HG03066 (cell line): Measurements from ENCODE around the gene LCN15.
"Not testable (repeated sequence)": the region's sequence is repeated elsewhere in the genome, so short reads cannot be mapped to it uniquely, and the experiment has no call there.

Experiments used
- ATAC-seq: cut with Tn5 transposase; IDR thresholded peaks from one replicate; pipeline ENCODE4 v1.9.1; 2021; ENCODE audit warnings: low read depth; ENCODE audit not compliant: unreplicated experiment

The LCN15 gene

DNA sequence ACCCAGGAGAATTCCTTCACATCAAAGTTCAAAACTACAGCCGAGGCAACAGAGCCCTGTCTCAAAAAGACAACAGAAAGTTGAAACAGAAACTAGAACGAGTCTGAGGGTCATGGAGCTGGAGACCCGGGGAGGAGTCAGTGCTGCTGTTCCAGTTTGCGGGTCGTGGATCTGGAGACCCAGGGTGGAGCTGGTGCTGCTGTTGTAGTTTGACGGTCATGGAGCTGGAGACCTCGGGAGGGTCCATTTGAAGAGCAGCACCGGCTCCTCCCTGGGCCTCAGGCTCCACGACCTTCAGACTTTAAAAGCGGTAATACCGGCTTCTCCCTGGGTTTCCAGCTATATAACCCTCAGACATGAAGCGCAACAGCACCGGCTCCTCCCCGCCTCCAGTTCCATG lies 13.0 kb upstream of the LCN15 start:
- ATAC-seq: no peak

DNA sequence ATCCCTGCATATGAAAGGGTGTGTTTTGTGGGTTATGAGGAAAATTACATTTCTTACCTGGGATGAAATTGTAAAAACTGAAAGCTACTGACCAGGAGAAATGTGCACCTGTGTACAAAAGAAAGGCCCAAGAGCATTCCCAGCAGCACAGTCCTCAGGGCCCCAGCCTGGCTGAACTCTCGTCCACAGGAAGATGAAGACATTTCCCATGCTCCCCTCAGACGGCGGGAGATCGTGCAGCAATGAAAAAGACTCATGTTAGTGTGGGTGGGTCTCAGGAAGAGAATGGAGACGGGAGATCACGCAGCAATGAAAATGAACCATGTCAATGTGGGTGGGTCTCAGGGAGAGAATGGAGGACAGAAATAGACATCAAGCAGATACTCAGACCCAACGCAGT lies 12.6 kb upstream of the LCN15 start:
- ATAC-seq: no peak

- ATAC-seq: no peak
Observed at GRCh38 chr9:136775191-136775590, 10.9 kb upstream of the LCN15 start.

DNA sequence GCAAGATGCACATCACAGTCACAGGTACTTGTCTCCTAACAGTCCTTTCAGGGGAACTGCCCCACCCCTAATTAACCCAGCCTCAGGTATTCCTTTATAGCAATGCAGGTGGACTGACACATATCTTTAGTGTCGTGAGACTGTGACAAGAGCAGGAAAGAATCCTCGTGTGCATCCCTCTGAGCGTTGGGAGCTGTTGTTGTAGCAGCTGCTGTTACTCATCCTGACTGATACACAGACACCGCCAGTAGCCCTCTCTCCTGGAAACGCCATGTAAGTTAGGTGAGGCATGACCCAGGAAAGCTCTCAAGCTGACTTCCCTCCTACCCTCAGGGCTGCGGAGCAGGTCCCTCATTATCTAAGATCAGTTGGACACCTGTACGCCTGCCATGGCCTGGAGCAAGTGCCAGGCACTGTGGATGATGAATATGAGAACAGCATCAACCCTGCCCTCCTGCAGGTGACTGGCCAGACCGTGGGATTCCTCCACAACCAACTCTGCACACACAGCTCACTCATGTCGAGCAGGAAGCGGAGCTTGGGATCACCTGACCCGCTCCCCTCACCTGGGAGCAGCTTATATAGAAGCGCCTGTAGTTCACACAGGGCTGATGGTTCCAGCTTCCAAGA lies 10.2 kb upstream of the LCN15 start:
- no peak for ATAC-seq

DNA sequence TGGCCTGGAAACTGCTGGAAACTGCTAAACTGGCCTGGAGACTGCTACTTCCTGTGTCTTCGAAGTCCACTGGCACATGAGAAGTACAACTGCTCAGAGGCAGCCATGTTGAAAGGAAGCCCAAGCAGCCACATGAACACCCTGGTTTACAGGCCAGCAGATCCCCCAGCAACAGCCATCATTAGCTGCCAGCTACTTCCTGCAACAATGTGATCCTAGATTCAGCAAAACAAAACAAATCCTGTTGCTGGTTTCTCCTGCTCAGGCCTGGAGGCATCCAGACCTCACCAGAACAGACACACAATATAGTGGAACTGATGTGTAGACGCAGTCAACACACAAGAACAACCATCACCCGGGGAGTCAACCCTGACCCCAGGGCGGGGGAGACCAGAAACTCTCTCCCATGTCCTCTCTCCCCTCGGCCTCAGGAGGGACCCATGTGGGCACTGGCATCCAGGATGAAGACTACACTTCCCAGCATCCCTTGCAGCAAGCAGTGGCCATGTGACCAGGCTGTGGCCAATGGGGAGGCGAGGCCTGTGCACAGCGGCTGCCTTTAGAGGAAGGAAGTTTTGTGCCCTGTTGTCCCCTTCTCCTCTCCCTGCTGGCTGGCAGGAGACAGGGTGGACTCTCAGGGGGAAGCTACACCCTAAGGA lies 9.2 kb upstream of the LCN15 start:
- no peak for ATAC-seq

DNA sequence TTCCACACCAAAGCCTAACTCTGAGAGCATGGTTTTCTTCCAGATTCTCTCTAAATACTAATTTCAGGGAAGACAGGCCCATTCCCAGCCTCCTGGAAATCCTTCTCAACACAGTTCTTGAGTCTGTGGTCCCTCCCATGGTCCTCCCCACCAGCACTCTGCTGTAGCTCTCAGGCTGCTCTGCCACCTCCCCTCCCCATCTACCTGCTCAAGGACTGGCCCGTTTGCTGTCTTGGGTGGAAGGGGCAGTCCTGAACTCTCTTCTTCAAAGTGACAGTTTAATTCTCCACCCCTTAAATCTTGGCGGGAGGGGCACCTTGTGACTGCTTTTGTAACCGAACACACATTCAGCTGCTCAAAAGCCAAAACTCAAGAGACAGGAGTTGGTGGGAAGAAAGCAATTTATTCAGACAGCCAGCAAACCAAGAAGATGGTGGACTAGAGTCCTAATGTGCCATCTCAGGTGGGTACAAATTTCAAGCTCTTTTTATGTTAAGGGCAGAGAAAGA lies 7.6 kb upstream of the LCN15 start:
- ATAC-seq: no peak

GRCh38 chr9:136769710-136770191 lies 5.4 kb upstream of the LCN15 start:
- no peak for ATAC-seq

- not testable (repeated sequence) for ATAC-seq
Observed at GRCh38 chr9:136766410-136767120, 2.2 kb upstream of the LCN15 start.

- not testable (repeated sequence) for ATAC-seq
Observed at GRCh38 chr9:136765745-136766409, 1.6 kb upstream of the LCN15 start.

GRCh38 chr9:136765041-136765440 lies 723 bp upstream of the LCN15 start:
- no peak for ATAC-seq

- ATAC-seq: no peak
Observed at GRCh38 chr9:136763649-136764035, 676 bp downstream of the LCN15 start.

GRCh38 chr9:136762915-136763648 lies 1.2 kb downstream of the LCN15 start:
- no peak for ATAC-seq

DNA sequence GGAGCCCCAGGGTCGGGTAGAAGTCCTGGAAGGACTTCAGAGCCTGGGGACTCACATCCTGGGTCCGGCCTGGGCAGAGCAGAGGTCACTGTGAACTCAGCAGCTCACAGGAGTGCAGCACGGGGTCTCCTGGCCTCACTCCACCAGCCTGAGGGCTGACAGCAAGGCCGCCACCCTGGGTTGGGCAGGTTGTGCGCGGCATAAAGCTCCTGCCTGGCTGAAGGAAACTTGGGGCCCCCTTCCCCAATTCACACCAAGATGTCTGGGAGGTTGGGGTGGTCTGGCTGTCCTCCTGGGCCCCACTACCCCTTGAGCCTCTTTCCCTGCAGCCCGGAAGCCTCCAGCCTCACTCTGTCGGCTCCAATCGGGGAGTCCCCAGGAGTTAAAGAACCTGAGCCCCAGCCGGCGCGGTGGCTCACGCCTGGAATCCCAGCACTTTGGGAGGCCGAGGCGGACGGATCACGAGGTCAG lies 2.1 kb downstream of the LCN15 start:
- ATAC-seq: no peak

DNA sequence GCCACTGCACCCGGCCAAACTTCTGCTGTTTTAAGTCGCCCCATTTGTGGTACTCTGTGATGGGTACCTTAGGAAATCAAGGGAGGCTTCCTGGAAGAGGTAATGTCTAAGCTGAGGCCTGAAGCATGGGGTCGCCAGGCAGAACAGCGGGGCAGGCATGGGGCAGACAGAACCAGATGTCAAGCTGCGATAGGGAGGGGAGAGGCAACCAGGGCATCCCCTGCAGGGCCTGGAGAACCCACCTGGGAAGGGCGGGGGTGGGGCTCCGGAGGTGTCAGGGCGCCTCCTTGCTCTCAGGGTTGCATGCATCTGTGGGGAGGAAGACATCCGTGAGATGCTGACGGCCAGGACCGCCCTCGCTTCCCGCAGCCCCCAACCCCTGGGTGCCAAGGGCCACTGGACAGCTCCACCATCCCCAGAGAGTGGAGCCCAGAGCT lies 2.8 kb downstream of the LCN15 start:
- no peak for ATAC-seq

- not testable (repeated sequence) for ATAC-seq
Observed at GRCh38 chr9:136760834-136761544, 3.3 kb downstream of the LCN15 start.

DNA sequence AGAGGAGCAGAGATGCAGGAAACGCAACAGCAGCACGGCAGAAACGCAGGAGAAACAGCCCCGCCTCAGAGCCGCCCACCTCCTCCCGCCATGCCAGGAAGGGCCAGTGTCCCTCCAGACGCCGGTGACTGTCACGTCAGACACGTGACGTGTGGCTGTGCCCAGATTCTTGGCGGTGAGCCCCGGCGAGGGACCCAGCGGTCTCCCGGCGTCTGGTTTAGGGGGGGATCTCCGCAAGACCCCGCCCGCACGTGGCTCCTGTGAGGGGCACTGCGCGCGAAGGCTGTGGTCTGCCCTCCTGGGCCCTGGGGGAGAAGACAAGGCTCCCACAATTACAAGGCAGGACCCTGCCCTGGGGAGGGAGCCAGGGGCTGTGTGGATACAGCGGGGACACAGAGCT lies 3.9 kb downstream of the LCN15 start:
- no peak for ATAC-seq

DNA sequence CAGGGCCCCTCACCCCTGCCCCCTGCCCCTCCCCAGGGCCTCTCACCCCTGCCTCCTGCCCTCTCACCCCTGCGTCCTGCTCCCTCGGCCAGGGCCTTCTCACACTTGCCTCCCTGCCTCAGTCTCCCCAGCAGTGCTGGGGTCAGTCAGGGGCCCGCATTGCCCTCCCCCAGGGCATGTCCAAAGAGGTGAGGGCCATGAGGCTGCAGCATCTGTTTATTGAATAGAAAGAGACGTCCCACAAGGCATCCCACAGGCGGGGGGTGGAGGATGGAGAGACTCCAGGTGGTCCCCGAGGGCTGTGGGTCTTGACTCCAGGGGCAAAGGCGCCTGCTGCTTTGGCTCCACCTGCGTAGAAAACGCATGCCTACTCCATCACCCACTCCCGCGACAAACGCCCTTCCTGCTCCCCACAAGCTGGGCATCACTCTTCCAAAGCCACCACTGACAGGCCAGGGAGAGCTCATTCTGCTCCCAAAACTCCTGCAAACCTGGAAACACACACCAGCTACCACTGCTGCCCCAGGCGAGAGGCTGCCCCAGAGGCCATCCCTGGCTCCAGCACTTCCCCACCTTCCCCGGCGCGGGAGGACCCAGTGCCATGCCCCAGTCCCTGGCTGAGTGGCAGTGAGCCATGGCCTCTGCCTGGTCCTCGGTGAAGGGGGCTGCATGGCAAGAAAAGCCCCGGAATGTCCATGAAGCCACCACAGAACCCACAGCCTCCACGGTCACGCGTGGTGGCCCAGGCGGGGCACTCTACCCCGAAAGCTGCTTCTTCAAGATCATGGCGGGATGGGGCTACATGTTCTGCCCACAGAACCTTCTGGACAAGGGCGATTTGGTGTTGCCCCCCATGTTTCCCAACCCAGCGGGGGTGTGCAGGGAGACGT lies 4.6 kb downstream of the LCN15 start:
- ATAC-seq: no peak

GRCh38 chr9:136759001-136759400 lies 5.3 kb downstream of the LCN15 start:
- ATAC-seq: no peak

DNA sequence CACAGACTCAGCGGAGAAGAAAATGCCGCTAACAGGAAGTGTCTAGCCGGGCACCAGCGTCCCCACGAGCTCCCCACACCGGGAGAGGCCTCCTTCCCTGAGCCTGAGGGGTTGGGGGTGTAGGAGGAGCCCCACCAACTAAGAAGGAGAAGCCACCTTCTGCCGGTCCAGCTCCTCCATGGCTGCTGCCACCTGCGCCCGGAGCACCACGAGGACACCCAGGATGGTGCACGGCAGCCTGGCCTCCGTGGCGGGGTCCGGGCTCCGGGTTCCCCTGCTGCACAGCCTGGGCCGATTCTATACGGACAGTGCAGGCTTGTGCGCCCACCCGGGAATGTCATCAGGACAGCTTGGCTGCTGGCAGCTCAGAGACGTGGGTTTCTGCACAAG lies 6.6 kb downstream of the LCN15 start:
- ATAC-seq: no peak
